PFSK-1 (cell line): Measurements from ENCODE around the gene CTBP2.

ENCODE experiments used
- FOXP2 ChIP-seq: optimal IDR thresholded peaks from 2 replicates; pipeline ENCODE3; 2011; ENCODE audit warnings: borderline replicate concordance, control low read depth, inconsistent platforms; ENCODE audit not compliant: insufficient read depth; ENCODE audit errors: extremely low read length, extremely low read depth
- POLR2AphosphoS5 ChIP-seq: IDR thresholded peaks from 2 replicates; pipeline ENCODE4 v1.6.1; 2012; ENCODE audit warnings: low read depth, mild to moderate bottlenecking, control low read depth, low read length, moderate library complexity
- SIN3A ChIP-seq: IDR thresholded peaks from 2 replicates; pipeline ENCODE4 v1.6.1; 2012; ENCODE audit warnings: mild to moderate bottlenecking, low read length, moderate library complexity, borderline replicate concordance; ENCODE audit not compliant: insufficient read depth
- TAF1 ChIP-seq: IDR thresholded peaks from 2 replicates; pipeline ENCODE4 v1.6.1; 2012; ENCODE audit warnings: low read length, control low read depth, borderline replicate concordance; ENCODE audit not compliant: insufficient read depth
- TF ChIP-seq, protein P1 (sequence below), 2 experiments: IDR thresholded peaks; 2 replicates each; pipeline versions ENCODE4 v1.6.1 to v1.8.0; 2011 to 2012; ENCODE audit warnings: low read depth in 2 of 2, low read length in 2 of 2, control low read depth in 1 of 2, inconsistent platforms in 1 of 2, mild to moderate bottlenecking in 1 of 2, moderate library complexity in 1 of 2; ENCODE audit not compliant: insufficient read depth in 1 of 2

Gene CTBP2

DNA sequence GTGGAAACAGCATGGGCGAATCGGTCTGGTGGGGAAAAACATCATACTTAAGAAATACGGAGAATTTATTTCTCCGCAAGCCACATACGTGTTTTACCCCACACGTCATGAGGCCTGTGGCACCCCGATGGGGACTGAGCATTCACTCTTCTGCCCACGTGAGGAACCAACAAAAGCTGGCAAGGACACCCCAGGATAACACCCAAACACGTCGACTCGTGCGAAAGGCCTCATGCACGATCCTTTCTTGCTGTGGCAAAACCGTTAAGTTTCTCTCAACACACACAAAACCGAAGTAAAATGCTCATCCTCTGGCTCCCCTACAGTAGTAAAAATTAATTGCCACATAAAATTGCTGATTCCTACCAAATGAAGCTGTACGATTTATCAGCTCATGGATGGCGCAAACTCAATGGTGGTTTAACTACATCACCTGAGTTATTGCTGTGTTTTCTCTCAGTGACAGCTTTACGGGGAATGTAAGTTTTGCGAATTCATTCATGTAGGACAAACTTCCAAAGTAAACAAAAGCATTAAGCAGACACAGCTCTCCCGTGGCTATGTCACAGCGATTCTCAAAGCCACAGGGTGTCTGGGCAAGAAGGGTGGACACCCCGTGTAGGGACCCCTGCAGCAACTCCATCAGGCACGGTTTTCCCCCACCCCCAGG is 97.0 kb downstream of the CTBP2 start:
- TF ChIP-seq SIN3A, result no peak
- no peak for TF ChIP-seq POLR2AphosphoS5
- TF ChIP-seq, protein P1, sequence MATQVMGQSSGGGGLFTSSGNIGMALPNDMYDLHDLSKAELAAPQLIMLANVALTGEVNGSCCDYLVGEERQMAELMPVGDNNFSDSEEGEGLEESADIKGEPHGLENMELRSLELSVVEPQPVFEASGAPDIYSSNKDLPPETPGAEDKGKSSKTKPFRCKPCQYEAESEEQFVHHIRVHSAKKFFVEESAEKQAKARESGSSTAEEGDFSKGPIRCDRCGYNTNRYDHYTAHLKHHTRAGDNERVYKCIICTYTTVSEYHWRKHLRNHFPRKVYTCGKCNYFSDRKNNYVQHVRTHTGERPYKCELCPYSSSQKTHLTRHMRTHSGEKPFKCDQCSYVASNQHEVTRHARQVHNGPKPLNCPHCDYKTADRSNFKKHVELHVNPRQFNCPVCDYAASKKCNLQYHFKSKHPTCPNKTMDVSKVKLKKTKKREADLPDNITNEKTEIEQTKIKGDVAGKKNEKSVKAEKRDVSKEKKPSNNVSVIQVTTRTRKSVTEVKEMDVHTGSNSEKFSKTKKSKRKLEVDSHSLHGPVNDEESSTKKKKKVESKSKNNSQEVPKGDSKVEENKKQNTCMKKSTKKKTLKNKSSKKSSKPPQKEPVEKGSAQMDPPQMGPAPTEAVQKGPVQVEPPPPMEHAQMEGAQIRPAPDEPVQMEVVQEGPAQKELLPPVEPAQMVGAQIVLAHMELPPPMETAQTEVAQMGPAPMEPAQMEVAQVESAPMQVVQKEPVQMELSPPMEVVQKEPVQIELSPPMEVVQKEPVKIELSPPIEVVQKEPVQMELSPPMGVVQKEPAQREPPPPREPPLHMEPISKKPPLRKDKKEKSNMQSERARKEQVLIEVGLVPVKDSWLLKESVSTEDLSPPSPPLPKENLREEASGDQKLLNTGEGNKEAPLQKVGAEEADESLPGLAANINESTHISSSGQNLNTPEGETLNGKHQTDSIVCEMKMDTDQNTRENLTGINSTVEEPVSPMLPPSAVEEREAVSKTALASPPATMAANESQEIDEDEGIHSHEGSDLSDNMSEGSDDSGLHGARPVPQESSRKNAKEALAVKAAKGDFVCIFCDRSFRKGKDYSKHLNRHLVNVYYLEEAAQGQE (IDR thresholded peaks at IDR 0.05; ENCODE audit: insufficient read depth in 1 of 2, low read depth in 2 of 2, low read length in 2 of 2), result no peak

DNA sequence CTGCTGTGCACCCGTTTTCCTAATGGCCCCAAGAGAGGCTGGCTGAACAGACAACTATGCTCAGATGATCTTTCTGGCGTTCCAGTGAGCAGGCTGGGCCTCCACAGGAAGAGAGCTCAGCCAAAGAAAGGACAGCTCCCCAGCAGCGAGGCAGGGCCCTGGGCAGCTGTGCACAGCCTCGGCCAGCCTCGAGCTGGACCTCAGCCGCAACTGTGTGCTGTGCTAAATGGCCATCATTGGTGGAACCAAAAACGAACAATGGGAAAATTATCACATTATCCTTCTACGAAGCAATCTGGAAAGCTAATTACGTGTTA is 97.5 kb downstream of the CTBP2 start:
- TF ChIP-seq, protein P1 (IDR thresholded peaks at IDR 0.05; ENCODE audit: insufficient read depth in 1 of 2, low read depth in 2 of 2, low read length in 2 of 2), result peak; percentile 48 to 60; a peak in 1 of 4 replicates
- TF ChIP-seq TAF1, result no peak

DNA sequence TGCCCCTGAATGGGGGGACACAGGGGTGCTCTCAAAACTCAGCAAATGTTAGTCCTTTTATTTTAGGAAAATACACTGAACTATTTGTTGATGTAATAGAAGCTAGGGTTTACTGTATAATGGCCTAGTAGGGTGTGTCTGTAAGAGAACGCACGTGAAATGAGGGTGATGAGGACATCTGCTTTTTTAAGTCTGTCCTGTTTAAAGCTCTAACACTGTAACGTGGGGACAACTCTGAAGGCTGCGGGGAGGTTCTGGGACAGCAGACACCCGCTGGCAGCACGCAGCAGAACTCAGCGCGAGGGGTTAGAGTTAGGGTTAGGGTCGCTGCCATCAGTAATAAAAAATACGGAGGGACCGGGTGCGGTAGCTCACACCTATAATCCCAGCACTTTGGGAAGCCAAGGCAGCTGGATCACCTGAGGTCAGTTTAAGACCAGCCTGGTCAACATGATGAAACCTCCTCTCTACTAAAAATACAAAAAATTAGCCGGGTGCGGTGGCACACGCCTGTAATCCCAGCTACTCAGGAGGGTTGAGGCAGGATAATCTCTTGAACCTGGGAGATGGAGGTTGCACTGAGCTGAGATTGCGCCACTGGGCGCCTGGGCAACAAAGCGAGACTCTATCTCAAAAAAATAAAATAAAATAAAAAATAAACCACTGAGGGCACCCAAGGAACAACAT is 98.0 kb downstream of the CTBP2 start:
- TF ChIP-seq FOXP2 (no peak), TAF1 (no peak)

DNA sequence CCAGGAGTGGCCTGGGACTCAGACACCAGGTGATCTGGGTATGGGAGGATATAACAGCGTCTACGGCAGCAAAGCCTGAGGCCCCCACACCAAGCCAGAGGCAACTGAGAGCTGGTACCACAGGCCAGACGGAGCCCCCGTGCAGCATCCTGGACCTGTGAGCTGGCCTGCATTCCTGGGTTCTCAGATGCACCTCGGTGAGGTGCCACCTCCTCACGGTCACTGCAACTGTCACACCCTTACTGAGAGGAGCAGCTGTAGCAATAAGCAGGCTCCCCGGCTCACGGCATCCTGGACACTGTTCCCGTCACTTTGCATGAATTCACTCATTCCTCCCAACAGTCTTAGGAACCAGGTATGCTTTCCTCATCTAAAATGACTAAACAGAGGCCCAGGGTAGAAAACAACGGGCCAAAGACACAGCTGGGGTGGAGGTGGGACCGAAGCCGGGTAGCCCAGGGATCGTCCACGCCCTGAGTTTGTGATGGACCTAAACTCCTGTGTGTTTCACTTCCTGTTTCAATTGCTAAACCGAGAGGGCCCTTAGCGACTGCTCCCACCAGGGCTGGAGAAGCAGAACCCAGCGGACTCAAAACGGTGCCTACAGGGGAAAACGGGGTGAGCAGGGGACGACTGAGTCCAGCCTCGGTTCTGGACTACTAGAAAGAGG is 98.7 kb downstream of the CTBP2 start:
- TF ChIP-seq FOXP2 (no peak), SIN3A (no peak), TAF1 (no peak), POLR2AphosphoS5 (no peak)
- TF ChIP-seq, protein P1 (IDR thresholded peaks at IDR 0.05; ENCODE audit: insufficient read depth in 1 of 2, low read depth in 2 of 2, low read length in 2 of 2), result no peak

DNA sequence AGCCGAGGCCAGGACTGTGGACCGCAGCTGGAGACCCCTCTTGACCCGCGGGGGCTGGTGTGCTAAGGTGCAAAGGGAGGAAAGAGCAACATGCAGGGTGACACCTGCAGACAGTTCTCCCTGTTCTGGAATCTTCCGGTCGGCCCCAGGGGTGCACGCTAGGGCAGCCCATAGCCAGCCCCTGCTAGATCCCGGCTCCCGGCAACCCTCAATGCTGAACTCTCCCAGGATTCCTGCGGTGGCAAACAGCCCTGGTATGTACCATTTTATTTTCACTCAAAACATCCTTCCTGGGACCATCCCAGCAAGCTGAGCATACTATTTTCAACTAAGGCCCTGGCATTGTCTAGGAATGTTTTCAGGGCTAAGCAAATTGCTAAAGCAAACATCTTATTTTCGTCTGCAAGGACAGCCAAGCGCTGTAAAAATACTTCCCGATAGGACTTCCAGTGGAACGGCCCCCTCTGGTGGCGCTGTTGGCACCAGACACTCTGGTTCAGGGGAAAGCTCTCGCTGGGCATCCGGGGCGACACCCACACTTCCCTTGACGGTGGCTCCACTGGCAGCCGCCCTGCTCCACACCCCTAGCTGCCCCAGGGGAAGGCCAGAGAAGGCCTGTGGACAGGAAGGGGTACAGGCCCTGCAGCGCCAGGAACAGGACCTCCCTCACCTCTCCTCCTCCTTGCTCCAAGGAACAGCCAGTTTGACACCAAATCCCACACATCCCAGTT is 99.4 kb downstream of the CTBP2 start:
- TF ChIP-seq, protein P1 (IDR thresholded peaks at IDR 0.05; ENCODE audit: insufficient read depth in 1 of 2, low read depth in 2 of 2, low read length in 2 of 2), result no peak
- TF ChIP-seq TAF1 (no peak), SIN3A (no peak), POLR2AphosphoS5 (no peak), FOXP2 (no peak)
